Mononuclear cell (primary cell): ENCODE data around the gene PCDHA7. TPM values are rescaled to one million over a fixed set of nuclear protein-coding genes. Genes with fewer than 3 reads are reported as not detected.
"Not testable (repeated sequence)": the region's sequence is repeated elsewhere in the genome, so short reads cannot be mapped to it uniquely, and the experiment has no call there.

Experiments
- H3K27me3 ChIP-seq: 2 replicates; pipeline ENCODE4 v1.6.0; 2011; ENCODE audit warnings: low read length, control low read depth; ENCODE audit not compliant: insufficient read depth
- H3K4me1 ChIP-seq: 2 replicates; pipeline ENCODE4 v1.5.1; 2011; ENCODE audit warnings: mild to moderate bottlenecking, low read length, control low read depth; ENCODE audit not compliant: insufficient read depth
- H3K4me3 ChIP-seq: 2 replicates; pipeline ENCODE4 v1.5.1; 2011; ENCODE audit warnings: mild to moderate bottlenecking, low read length, moderate library complexity
- H3K9me3 ChIP-seq: 2 replicates; pipeline ENCODE4 v1.5.1; 2011; ENCODE audit warnings: low read depth, mild to moderate bottlenecking, control low read depth, low read length
- total RNA-seq: library from RNA; depleted of rRNA; stranded (reverse); fragments of >200 nt; gene quantifications from one replicate; pipeline ENCODE4 v1.2.3, GENCODE V29; 2012

Gene PCDHA7
- total RNA-seq, 1 donor, result not detected

DNA sequence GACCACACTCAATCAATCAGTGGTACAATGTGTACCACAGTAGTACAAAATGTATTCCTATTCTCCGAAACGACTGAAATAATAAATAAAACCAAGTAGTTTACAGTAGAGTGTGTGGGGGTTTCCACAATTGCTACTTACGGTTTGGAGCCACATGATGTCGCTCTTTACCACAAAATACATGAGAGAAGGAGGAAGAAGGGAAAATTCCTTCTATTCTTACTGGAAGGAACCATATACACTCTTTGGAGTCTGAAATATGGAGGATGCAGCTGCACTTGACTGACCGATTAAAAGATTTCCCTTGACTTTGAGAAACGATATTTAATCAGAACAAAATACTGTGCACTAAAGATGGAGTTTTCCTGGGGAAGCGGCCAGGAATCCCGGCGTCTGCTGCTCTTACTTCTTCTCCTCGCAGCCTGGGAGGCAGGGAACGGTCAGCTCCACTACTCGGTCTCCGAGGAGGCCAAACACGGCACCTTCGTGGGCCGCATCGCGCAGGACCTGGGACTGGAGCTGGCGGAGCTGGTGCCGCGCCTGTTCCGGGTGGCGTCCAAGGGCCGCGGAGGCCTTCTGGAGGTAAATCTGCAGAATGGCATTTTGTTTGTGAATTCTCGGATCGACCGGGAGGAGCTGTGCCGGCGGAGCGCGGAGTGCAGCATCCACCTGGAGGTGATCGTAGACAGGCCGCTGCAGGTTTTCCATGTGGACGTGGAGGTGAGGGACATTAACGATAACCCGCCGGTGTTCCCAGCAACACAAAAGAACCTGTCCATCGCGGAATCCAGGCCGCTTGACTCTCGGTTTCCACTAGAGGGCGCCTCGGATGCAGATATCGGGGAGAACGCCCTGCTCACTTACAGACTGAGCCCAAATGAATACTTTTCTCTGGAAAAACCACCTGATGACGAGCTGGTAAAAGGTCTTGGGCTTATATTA is 27.0 kb upstream of the PCDHA7 start, which contains the start of gene PCDHA4:
Gene PCDHA4, plus strand, starts transcription at position 235 of the 942 bp plus-strand sequence.
- H3K4me3 ChIP-seq, result no peak within 1 kb of the TSS
- peaks cover 15% of the 10 kb centered on the region for H3K27me3 ChIP-seq
- H3K9me3 ChIP-seq, result peaks cover 22% of the 10 kb centered on the region

DNA sequence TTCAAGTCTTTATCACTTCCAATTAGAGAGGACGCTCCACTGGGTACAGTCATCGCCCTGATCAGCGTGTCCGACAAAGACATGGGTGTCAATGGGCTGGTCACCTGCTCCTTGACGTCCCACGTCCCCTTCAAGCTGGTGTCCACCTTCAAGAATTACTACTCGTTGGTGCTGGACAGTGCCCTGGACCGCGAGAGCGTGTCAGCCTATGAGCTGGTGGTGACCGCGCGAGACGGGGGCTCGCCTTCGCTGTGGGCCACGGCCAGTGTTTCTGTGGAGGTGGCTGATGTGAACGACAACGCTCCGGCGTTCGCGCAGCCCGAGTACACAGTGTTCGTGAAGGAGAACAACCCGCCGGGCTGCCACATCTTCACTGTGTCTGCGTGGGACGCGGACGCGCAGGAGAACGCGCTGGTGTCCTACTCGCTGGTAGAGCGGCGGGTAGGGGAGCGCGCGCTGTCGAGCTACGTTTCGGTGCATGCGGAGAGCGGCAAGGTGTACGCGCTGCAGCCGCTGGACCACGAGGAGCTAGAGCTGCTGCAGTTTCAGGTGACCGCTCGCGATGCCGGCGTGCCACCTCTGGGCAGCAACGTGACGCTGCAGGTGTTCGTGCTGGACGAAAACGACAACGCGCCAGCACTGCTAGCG is 25.7 kb upstream of the PCDHA7 start:
- not testable (repeated sequence) for H3K4me1 ChIP-seq, H3K4me3 ChIP-seq
- H3K9me3 ChIP-seq, result peaks cover 32% of the 10 kb centered on the region
- H3K27me3 ChIP-seq, result peaks cover 18% of the 10 kb centered on the region

More for the DNA sequence above, 27.0 kb upstream of the PCDHA7 start, which contains the start of gene PCDHA4:
- H3K4me1 ChIP-seq, result no peaks in the 10 kb centered on the region

DNA sequence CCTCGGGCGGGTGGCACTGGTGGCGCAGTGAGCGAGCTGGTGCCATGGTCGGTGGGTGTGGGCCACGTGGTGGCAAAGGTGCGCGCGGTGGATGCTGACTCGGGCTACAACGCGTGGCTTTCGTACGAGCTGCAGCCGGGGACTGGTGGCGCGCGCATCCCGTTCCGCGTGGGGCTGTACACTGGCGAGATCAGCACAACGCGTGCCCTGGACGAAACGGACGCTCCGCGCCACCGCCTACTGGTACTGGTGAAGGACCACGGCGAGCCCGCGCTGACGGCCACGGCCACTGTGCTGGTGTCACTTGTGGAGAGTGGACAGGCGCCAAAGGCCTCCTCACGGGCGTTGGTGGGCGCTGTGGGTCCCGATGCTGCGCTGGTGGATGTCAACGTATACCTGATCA is 25.2 kb upstream of the PCDHA7 start:
- Histone ChIP-seq H3K27me3 (peaks cover 18% of the 10 kb centered on the region), H3K4me1 (no peaks in the 10 kb centered on the region), H3K9me3 (peaks cover 34% of the 10 kb centered on the region), H3K4me3 (no peak overlapping the region)

DNA sequence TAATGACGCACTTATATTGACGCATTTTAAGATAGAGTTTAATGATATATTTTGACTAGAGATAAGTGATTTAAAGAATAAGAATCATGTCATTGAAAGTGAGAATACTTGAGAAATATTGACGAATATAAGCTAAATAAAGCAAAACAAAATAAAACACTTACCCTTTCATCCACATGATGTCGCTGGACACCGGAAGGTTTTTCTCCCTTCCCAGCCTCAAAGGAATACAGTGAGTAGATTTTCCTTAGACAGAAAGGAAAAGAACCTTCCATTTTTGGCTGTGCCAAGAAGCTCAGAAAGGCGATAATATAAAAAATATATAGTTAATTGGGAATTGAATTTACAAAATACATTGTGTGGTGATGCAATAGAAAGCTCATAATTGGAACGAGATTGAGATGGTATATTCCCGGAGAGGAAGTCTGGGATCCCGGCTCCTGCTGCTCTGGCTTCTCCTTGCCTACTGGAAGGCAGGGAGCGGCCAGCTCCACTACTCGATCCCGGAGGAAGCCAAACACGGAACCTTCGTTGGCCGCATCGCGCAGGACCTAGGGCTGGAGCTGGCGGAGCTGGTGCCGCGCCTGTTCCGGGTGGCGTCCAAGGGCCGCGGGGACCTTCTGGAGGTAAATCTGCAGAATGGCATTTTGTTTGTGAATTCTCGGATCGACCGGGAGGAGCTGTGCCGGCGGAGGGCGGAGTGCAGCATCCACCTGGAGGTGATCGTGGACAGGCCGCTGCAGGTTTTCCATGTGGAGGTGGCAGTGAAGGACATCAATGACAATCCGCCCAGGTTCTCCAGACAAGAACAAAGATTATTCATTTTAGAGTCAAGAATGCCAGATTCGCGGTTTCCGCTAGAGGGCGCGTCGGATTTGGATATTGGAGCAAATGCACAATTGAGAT is 12.4 kb upstream of the PCDHA7 start, which contains the start of gene PCDHA5:
Gene PCDHA5, plus strand, starts transcription at position 239 of the 906 bp plus-strand sequence.
- H3K4me1 ChIP-seq, result no peaks in the 10 kb centered on the region
- H3K27me3 ChIP-seq, result peaks cover 26% of the 10 kb centered on the region
- peaks cover 11% of the 10 kb centered on the region for H3K9me3 ChIP-seq
- no peak within 1 kb of the TSS for H3K4me3 ChIP-seq

DNA sequence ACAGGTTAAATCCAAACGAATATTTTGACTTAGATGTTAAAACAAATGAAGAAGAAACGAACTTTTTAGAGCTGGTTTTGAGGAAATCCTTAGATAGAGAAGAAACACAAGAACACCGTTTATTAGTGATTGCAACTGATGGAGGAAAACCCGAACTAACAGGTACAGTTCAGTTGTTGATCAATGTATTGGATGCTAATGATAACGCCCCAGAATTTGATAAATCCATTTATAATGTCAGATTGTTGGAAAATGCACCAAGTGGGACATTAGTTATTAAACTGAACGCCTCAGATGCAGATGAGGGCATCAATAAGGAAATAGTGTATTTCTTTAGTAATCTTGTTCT is 11.8 kb upstream of the PCDHA7 start:
- Histone ChIP-seq H3K9me3 (peaks cover 17% of the 10 kb centered on the region), H3K27me3 (peaks cover 28% of the 10 kb centered on the region), H3K4me3 (no peak overlapping the region), H3K4me1 (no peaks in the 10 kb centered on the region)

DNA sequence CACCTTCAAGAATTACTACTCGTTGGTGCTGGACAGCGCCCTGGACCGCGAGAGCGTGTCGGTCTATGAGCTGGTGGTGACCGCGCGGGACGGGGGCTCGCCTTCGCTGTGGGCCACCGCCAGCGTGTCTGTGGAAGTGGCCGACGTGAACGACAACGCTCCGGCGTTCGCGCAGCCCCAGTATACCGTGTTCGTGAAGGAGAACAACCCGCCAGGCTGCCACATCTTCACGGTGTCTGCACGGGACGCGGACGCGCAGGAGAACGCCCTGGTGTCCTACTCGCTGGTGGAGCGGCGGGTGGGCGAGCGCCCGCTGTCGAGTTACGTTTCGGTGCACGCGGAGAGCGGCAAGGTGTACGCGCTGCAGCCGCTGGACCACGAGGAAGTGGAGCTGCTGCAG is 11.1 kb upstream of the PCDHA7 start:
- Histone ChIP-seq H3K27me3 (peaks cover 35% of the 10 kb centered on the region), H3K9me3 (peaks cover 22% of the 10 kb centered on the region)
- not testable (repeated sequence) for H3K4me1 ChIP-seq, H3K4me3 ChIP-seq

DNA sequence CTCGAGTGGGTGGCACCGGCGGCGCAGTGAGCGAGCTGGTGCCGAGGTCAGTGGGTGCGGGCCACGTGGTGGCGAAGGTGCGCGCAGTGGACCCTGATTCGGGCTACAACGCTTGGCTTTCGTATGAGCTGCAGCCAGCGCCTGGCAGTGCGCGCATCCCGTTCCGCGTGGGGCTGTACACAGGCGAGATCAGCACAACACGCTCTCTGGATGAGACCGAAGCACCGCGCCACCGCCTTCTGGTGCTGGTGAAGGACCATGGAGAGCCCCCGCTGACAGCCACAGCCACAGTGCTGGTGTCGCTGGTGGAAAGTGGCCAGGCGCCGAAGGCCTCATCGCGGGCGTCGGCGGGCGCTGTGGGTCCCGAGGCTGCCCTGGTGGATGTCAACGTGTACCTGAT is 10.6 kb upstream of the PCDHA7 start:
- Histone ChIP-seq H3K4me3 (no peak overlapping the region), H3K9me3 (peaks cover 20% of the 10 kb centered on the region), H3K4me1 (no peaks in the 10 kb centered on the region), H3K27me3 (peaks cover 38% of the 10 kb centered on the region)

DNA sequence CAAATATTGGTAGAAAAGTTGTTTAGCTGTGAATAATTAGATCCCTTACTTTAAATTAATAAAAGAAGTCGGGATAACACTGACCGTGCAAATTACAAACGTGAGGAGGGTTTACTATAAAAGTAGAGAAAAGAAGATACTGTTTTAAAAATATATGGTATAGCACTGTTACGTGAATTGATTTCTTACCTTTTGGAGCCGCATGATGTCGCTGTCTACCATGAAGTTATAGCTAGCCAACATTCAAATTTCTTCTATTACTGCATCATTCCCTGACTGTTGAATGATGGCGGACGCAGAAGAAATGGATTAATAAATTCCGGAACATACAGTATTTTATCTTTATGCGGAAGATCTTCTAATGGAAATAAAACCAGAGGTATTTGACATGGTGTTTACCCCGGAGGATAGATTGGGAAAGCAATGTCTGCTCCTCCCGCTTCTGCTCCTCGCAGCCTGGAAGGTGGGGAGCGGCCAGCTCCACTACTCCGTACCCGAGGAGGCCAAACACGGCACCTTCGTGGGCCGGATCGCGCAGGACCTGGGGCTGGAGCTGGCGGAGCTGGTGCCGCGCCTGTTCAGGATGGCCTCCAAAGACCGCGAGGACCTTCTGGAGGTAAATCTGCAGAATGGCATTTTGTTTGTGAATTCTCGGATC is 6.2 kb upstream of the PCDHA7 start, which contains the start of gene PCDHA6:
Gene PCDHA6, plus strand, starts transcription at position 257 of the 658 bp plus-strand sequence. Its CDS starts 132 bp downstream, at position 389.
- Histone ChIP-seq H3K9me3 (peaks cover 23% of the 10 kb centered on the region), H3K4me1 (no peaks in the 10 kb centered on the region)

DNA sequence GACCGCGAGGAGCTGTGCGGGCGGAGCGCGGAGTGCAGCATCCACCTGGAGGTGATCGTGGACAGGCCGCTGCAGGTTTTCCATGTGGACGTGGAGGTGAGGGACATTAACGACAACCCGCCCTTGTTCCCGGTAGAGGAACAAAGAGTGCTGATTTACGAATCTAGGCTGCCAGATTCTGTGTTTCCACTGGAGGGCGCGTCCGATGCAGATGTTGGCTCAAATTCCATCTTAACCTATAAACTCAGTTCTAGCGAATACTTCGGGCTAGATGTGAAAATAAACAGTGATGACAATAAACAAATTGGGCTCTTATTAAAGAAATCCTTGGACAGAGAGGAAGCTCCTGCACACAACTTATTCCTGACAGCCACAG is 5.7 kb upstream of the PCDHA7 start:
- no peaks in the 10 kb centered on the region for H3K4me1 ChIP-seq
- peaks cover 27% of the 10 kb centered on the region for H3K9me3 ChIP-seq
- H3K4me3 ChIP-seq, result no peak overlapping the region
- H3K27me3 ChIP-seq, result peaks cover 50% of the 10 kb centered on the region

More for the DNA sequence above, 6.2 kb upstream of the PCDHA7 start, which contains the start of gene PCDHA6:
- Histone ChIP-seq H3K4me3 (no peak within 1 kb of the TSS), H3K27me3 (peaks cover 45% of the 10 kb centered on the region)

DNA sequence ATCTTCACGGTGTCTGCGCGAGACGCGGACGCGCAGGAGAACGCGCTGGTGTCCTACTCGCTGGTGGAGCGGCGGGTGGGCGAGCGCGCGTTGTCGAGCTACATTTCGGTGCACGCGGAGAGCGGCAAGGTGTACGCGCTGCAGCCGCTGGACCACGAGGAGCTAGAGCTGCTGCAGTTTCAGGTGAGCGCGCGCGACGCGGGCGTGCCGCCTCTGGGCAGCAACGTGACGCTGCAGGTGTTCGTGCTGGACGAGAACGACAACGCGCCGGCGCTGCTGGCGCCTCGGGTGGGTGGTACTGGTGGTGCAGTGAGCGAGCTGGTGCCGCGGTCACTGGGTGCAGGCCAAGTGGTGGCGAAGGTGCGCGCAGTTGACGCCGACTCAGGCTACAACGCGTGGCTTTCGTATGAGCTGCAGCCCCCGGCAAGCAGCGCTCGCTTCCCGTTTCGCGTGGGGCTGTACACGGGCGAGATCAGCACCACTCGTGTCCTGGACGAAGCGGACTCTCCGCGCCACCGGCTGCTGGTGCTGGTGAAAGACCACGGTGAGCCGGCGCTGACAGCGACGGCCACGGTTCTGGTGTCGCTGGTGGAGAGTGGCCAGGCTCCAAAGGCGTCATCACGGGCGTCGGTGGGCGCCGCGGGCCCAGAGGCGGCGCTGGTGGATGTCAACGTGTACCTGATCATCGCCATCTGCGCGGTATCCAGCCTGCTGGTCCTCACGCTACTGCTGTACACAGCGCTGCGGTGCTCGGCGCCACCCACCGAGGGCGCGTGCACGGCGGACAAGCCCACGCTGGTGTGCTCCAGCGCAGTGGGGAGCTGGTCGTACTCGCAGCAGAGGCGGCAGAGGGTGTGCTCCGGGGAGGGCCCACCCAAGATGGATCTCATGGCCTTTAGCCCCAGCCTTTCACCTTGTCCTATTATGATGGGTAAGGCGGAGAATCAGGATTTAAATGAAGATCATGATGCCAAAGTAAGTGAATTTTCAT is 4.3 kb upstream of the PCDHA7 start:
- not testable (repeated sequence) for H3K4me3 ChIP-seq, H3K4me1 ChIP-seq
- H3K9me3 ChIP-seq, result peaks cover 33% of the 10 kb centered on the region
- H3K27me3 ChIP-seq, result peaks cover 60% of the 10 kb centered on the region

DNA sequence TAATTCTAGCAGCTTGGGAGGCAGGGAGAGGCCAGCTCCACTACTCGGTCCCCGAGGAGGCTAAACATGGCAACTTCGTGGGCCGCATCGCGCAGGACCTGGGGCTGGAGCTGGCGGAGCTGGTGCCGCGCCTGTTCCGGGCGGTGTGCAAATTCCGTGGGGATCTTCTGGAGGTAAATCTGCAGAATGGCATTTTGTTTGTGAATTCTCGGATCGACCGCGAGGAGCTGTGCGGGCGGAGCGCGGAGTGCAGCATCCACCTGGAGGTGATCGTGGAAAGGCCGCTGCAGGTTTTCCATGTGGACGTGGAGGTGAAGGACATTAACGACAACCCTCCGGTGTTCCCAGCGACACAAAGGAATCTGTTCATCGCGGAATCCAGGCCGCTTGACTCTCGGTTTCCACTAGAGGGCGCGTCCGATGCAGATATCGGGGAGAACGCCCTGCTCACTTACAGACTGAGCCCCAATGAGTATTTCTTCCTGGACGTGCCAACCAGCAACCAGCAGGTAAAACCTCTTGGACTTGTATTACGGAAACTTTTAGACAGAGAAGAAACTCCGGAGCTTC is 455 bp downstream of the PCDHA7 start:
- Histone ChIP-seq H3K27me3 (peaks cover 40% of the 10 kb centered on the region), H3K9me3 (peaks cover 18% of the 10 kb centered on the region)
- H3K4me3 ChIP-seq, H3K4me1 ChIP-seq: not testable (repeated sequence)

DNA sequence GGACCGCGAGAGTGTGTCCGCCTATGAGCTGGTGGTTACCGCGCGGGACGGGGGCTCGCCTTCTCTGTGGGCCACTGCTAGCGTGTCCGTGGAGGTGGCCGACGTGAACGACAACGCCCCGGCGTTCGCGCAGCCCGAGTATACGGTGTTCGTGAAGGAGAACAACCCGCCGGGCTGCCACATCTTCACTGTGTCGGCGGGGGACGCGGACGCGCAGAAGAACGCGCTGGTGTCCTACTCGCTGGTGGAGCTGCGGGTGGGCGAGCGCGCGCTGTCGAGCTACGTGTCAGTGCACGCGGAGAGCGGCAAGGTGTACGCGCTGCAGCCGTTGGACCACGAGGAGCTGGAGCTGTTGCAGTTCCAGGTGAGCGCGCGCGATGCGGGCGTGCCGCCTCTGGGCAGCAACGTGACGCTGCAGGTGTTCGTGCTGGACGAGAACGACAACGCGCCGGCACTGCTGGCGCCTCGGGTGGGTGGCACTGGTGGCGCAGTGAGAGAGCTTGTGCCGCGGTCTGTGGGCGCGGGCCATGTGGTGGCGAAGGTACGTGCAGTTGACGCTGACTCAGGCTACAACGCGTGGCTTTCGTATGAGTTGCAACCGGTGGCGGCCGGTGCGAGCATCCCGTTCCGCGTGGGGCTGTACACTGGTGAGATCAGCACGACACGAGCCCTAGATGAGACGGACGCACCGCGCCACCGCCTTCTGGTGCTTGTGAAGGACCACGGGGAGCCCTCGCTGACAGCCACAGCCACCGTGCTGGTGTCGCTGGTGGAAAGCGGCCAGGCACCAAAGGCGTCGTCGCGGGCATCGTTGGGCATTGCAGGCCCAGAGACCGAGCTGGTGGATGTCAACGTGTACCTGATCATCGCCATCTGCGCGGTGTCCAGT is 1.8 kb downstream of the PCDHA7 start:
- Histone ChIP-seq H3K4me1 (no peaks in the 10 kb centered on the region), H3K27me3 (peaks cover 44% of the 10 kb centered on the region), H3K4me3 (no peak overlapping the region), H3K9me3 (peaks cover 23% of the 10 kb centered on the region)
